Activated CD4-positive, alpha-beta T cell treated with anti-CD3 and anti-CD28 coated beads for 4 hours (primary cell): ENCODE results near the gene BLTP2.
A peak's percentile ranks its signal among the peaks of the same experiment; 100 is the strongest.
"Not testable (repeated sequence)": the region's sequence is repeated elsewhere in the genome, so short reads cannot be mapped to it uniquely, and the experiment has no call there.

Source experiments
- DNase-seq, 2 donors: peaks; one replicate each; pipeline ENCODE4 v3.0.0-alpha.2; 2020

BLTP2 gene

GRCh38 chr17:28644787-28645575 is at the start of gene BLTP2:
Gene BLTP2, minus strand, starts transcription at chr17:28645158. Its CDS starts 102 bp downstream, at chr17:28645056.
- DNase-seq = peak; percentile 94 to 95

- no peak for DNase-seq
These were observed 48.9 kb upstream of the BLTP2 start for GRCh38 chr17:28693869-28694268.

- no peak for DNase-seq
These were observed 44.1 kb upstream of the BLTP2 start for GRCh38 chr17:28689011-28689410.

GRCh38 chr17:28688481-28688880 is 43.5 kb upstream of the BLTP2 start:
- no peak for DNase-seq

- no peak for DNase-seq
These were observed 41.3 kb upstream of the BLTP2 start for GRCh38 chr17:28686296-28686695.

GRCh38 chr17:28685366-28685765 is 40.4 kb upstream of the BLTP2 start:
- no peak for DNase-seq

GRCh38 chr17:28684963-28685362 is 40.0 kb upstream of the BLTP2 start:
- DNase-seq = no peak

GRCh38 chr17:28682655-28683054 is 37.7 kb upstream of the BLTP2 start:
- no peak for DNase-seq

GRCh38 chr17:28675980-28676379 is 31.0 kb upstream of the BLTP2 start:
- no peak for DNase-seq

GRCh38 chr17:28675490-28675889 is 30.5 kb upstream of the BLTP2 start:
- DNase-seq = no peak

GRCh38 chr17:28669918-28670317 is 25.0 kb upstream of the BLTP2 start:
- DNase-seq = no peak

GRCh38 chr17:28667870-28668269 is 22.9 kb upstream of the BLTP2 start:
- no peak for DNase-seq

GRCh38 chr17:28665994-28666393 is 21.0 kb upstream of the BLTP2 start:
- DNase-seq = no peak

GRCh38 chr17:28663723-28664122 is 18.8 kb upstream of the BLTP2 start:
- no peak for DNase-seq

GRCh38 chr17:28662527-28662829 is 17.5 kb upstream of the BLTP2 start:
- no peak for DNase-seq

- peak; percentile 92 to 95 for DNase-seq
These were observed 16.9 kb upstream of the BLTP2 start, which contains the start of the genes SDF2 and SUPT6H for GRCh38 chr17:28661635-28662526. Gene SDF2, minus strand, starts transcription at chr17:28661906. Its CDS starts 30 bp downstream, at chr17:28661876. Gene SUPT6H, plus strand, starts transcription at chr17:28662205. Its CDS starts 11,197 bp downstream, at chr17:28673402.

GRCh38 chr17:28659497-28659881 is 14.5 kb upstream of the BLTP2 start:
- DNase-seq = not testable (repeated sequence)

- not testable (repeated sequence) for DNase-seq
These were observed 14.0 kb upstream of the BLTP2 start for GRCh38 chr17:28658766-28659496.

GRCh38 chr17:28658342-28658741 is 13.4 kb upstream of the BLTP2 start:
- not testable (repeated sequence) for DNase-seq

- no peak for DNase-seq
These were observed 12.8 kb upstream of the BLTP2 start for GRCh38 chr17:28657756-28658155.

GRCh38 chr17:28655160-28655559 is 10.2 kb upstream of the BLTP2 start:
- DNase-seq = no peak

GRCh38 chr17:28648698-28649097 is 3.7 kb upstream of the BLTP2 start:
- DNase-seq = no peak
